ENCODE measurements around the gene KIAA1328. TPM values are rescaled to one million over a fixed set of nuclear protein-coding genes. Genes with fewer than 3 reads are reported as not detected.
"Not testable (repeated sequence)": the region's sequence is repeated elsewhere in the genome, so short reads cannot be mapped to it uniquely, and the experiment has no call there.

Gene KIAA1328
- total RNA-seq, 3 donors from 2014 or later = 6.0 to 9.8 (median 7.4) TPM

DNA sequence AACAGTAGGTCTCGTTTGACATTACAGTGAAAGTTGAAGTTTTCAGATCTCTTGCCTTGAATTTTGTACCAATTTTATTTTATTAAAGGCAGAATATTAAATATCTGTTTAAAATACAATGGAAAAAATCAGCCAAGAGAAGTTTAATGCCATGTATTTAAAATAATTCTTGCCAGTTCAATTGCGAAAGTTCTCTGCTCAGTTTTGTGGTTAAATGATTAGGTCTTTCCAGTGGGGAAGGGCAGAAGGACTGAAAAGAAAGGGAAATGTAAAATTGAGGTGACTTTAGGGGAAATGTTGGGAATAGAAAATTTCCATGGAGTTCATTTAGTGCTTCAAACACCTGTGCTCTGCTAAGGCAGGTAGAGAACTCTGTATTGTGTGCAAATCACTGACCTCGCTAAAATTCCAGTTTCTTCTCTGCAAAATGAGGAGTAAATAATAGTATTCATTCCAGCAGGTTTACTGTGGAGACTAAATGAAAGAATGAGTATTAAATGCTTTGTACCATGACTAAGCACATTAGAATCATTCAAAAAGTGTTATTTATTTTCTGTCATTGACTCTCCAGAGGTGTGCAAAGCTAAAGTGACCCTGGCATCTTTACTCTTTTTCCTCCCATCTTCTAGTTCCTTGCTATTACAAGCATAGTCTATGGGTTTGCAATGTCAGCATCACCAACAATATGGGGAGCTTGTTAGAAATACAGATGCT lies 74.4 kb downstream of the KIAA1328 start:
- ATAC-seq (no peak), DNase-seq (no peak)
- H3K4me3 ChIP-seq = no peak overlapping the region
- no peaks in the 10 kb centered on the region for H3K36me3 ChIP-seq (ENCODE audit: low read depth)
- H3K4me1 ChIP-seq (ENCODE audit: low read depth) = no peaks in the 10 kb centered on the region
- no peaks in the 10 kb centered on the region for H3K9me3 ChIP-seq
- TF ChIP-seq CTCF (IDR thresholded peaks at IDR 0.05) = no peak
- intact Hi-C loops (cut with DNase I, micrococcal nuclease) = no loop called here

- no peak overlapping the region for H3K4me3 ChIP-seq
- no peaks in the 10 kb centered on the region for H3K4me1 ChIP-seq (ENCODE audit: low read depth)
- DNase-seq = no peak
- no peaks in the 10 kb centered on the region for H3K9me3 ChIP-seq
- H3K36me3 ChIP-seq (ENCODE audit: low read depth) = no peaks in the 10 kb centered on the region
- no peak for TF ChIP-seq CTCF (IDR thresholded peaks at IDR 0.05)
- no peak for ATAC-seq
- intact Hi-C loops (cut with DNase I, micrococcal nuclease) = no loop called here
These were observed 76.6 kb downstream of the KIAA1328 start for GRCh38 chr18:36905571-36905970.

GRCh38 chr18:36909282-36909681 lies 80.4 kb downstream of the KIAA1328 start:
- H3K36me3 ChIP-seq (ENCODE audit: low read depth); H3K4me3 ChIP-seq; ATAC-seq; H3K4me1 ChIP-seq (ENCODE audit: low read depth); intact Hi-C loops (cut with DNase I, micrococcal nuclease); H3K9me3 ChIP-seq; DNase-seq: not testable (repeated sequence)

DNA sequence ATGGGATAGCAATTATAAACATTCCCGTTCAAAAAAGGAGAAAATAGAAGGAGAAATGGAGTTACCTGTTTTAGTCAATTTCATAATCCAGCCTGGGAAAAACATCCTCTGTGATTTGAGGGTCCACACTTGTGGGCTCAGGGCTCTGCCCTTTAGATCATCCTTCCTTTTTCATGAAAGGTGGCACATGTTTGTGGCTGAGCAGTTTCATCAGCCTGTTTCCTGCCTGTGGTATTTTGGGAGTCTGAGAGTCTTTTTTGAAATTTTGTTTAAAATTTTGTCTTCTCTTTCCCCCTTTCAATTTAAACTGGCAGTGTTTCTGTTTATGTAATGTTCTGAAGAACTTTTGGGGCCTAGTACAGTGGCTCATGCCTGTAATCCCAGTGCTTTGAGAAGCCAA lies 84.0 kb downstream of the KIAA1328 start:
- intact Hi-C loops (cut with DNase I, micrococcal nuclease) = no loop called here
- Histone ChIP-seq H3K4me3 (no peak overlapping the region), H3K36me3 (ENCODE audit: low read depth) (no peaks in the 10 kb centered on the region), H3K4me1 (ENCODE audit: low read depth) (no peaks in the 10 kb centered on the region), H3K9me3 (no peaks in the 10 kb centered on the region)
- no peak for TF ChIP-seq CTCF (IDR thresholded peaks at IDR 0.05)
- DNase-seq = no peak
- no peak for ATAC-seq

DNA sequence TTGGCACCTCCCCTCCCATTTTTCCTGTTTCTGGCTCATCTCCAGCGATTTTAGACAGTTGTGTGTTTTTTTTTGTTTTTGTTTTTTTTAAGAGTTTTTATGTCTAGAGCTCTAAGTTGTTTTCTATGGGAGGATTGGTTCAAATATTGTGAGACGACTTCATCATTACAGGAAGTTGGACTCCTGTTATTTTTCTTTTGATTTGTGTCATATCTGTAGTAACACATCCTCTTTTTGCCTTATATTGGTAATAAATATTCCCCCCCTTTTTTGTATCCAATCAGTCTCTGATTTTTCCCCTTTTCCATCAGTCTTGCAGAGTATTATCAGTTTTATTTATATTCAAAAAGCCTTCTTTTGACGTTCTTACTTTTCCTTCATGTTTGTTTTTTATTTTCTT lies 89.0 kb downstream of the KIAA1328 start:
- Histone ChIP-seq H3K4me1 (ENCODE audit: low read depth) (no peaks in the 10 kb centered on the region), H3K9me3 (no peaks in the 10 kb centered on the region), H3K36me3 (ENCODE audit: low read depth) (no peaks in the 10 kb centered on the region), H3K4me3 (no peak overlapping the region)
- ATAC-seq = no peak
- intact Hi-C loops (cut with DNase I, micrococcal nuclease) = no loop called here
- no peak for TF ChIP-seq CTCF (IDR thresholded peaks at IDR 0.05)
- DNase-seq = no peak

GRCh38 chr18:36929601-36930000 lies 100.7 kb downstream of the KIAA1328 start:
- ATAC-seq (no peak), DNase-seq (no peak)
- Histone ChIP-seq H3K36me3 (ENCODE audit: low read depth) (no peaks in the 10 kb centered on the region), H3K9me3 (no peaks in the 10 kb centered on the region), H3K4me1 (ENCODE audit: low read depth) (no peaks in the 10 kb centered on the region), H3K4me3 (no peak overlapping the region)
- no peak for TF ChIP-seq CTCF (IDR thresholded peaks at IDR 0.05)
- intact Hi-C loops (cut with DNase I, micrococcal nuclease) = no loop called here

Measured in mucosa of descending colon (tissue), 3 donors.